T1000 (cell line): ENCODE measurements around the gene CFAP299.
"Not testable (repeated sequence)": the region's sequence is repeated elsewhere in the genome, so short reads cannot be mapped to it uniquely, and the experiment has no call there.

ENCODE experiments used
- DNase-seq: peaks from one replicate; lab custom pipeline; 2025; ENCODE audit warnings: mixed read lengths; lab: John Stamatoyannopoulos, UW

The CFAP299 gene

GRCh38 chr4:80335554-80336358 is at the start of gene CFAP299:
Gene CFAP299, plus strand, starts transcription at chr4:80335730.
- peak; percentile 78 for DNase-seq

- DNase-seq = no peak
Measured at GRCh38 chr4:80286451-80286850, 49.1 kb upstream of the CFAP299 start.

GRCh38 chr4:80290665-80291064 is 44.9 kb upstream of the CFAP299 start:
- DNase-seq = not testable (repeated sequence)

GRCh38 chr4:80294206-80294605 is 41.3 kb upstream of the CFAP299 start:
- DNase-seq = no peak

DNA sequence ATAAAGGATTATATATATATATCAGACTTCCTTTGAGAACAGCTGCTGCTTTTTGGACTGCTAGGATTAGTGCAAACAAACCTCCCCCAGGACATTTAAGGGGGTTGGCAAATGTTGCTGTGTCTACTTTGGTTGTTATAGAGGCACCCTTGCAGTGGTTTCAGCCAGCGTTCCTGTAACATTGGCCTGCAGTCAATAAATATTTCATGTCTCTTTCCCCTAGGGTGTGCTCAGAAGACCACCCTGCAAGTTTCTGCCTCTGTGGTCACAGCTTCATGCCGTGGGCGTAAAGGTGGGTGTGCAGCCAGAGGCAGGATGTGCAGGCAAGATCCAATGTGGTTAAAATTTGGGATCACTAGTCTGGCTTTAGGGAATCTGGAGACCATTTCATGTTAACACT is 40.2 kb upstream of the CFAP299 start:
- DNase-seq = no peak

DNA sequence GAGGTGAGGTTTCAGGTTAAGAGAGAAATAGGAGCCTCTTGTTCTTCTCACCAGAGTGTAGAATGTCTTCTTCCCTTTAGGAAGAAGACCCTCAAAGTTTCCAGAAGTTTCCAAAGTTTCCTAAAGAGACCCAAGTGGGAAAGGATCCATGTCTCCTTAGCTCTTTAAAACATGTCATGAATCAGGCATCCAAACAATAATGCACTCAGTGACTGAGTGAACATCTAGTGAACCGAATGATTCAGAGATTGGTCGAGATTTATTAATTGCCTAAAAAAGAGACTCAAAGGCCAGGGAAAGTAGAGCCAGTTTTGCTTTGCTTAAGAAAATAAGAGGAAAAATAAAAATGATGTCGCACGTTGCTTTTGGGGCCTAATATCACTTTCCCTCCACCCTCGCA is 39.7 kb upstream of the CFAP299 start:
- no peak for DNase-seq

DNA sequence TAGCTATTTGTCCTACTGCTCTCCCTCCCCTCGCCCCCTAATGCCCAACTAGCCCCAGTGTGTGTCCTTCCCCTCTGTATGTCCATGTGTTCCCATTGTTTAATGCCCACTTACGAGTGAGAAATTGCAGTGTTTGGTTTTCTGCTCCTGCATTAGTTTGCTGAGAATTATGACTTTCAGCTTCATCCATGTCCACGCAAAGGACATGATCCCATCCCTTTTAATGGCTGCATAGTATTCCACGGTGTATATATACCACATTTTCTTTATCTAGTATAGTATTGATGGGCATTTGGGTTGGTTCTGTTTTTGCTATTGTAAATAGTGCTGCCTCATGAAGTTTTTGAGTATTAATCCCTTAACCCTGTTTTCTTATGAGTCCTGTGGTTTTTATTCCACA is 33.6 kb upstream of the CFAP299 start:
- DNase-seq = no peak

GRCh38 chr4:80302616-80303223 is 32.8 kb upstream of the CFAP299 start:
- DNase-seq = no peak

DNA sequence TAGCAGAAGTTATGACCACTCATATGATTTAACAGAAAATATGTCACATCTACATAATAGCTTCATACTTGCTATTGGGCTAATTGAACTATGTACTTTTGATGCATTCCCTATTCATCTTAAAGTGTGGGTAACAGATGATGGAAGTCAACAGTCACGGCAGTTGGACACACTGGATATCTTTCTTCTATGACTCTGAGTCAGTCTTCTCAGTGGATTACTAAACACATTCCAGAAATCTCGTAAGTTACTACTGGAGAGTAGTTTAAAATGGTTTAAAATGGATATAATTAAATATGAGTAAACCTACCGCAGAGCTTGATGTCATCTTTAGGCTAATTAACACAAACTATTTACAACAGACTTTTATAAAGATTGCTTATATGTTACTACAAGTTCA is 30.1 kb upstream of the CFAP299 start:
- no peak for DNase-seq

GRCh38 chr4:80306260-80306659 is 29.3 kb upstream of the CFAP299 start:
- DNase-seq = no peak

GRCh38 chr4:80307183-80307735 is 28.3 kb upstream of the CFAP299 start:
- DNase-seq = no peak

DNA sequence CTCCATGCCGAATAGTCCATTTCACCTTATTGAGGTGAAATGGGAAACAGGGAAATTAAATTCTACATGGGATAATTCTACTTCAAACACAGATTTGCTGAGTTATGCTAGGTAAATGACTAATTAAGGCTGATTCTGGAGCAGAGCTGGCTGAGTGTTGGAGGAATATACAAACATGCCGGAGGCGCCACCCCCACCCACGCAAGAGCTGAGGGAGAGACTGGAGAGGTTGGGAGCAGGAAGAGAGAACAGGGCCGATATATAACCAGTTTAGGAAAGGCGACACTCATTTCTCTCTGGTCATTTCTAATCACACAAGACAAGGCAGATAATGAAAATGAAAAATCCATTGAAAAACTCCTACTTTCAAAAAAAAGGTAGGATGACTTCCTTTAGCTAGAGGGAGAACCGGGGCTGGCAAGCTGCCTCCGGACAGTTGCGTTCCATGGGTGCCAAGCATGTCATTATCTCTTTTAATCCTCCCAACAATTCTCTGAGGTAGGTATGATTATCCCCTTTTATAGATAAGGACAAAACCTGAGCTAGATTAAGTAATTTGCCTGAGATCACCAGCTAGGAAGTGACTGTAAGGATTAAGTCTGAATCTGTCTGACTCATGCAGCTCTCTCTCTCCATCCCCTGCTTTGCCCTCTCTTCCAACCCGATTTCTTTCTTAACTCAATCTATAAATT is 27.6 kb upstream of the CFAP299 start:
- no peak for DNase-seq

DNA sequence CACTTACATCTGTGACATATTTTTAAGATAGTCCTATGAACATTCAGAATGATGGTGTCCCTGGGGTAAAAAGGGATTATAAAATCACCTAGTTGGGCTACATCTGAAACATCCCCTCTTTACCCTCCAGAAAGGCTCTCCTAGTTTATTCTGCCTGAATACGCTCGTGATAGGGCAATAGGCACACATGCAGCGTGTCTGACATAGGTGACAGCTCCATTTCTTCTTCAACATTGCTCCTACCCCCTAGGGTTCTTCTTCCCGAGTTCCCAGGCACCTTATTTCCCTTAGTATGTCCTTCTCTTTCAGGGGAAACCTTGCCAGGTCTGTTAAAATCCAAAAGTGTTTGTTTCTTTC is 27.1 kb upstream of the CFAP299 start:
- DNase-seq = no peak

DNA sequence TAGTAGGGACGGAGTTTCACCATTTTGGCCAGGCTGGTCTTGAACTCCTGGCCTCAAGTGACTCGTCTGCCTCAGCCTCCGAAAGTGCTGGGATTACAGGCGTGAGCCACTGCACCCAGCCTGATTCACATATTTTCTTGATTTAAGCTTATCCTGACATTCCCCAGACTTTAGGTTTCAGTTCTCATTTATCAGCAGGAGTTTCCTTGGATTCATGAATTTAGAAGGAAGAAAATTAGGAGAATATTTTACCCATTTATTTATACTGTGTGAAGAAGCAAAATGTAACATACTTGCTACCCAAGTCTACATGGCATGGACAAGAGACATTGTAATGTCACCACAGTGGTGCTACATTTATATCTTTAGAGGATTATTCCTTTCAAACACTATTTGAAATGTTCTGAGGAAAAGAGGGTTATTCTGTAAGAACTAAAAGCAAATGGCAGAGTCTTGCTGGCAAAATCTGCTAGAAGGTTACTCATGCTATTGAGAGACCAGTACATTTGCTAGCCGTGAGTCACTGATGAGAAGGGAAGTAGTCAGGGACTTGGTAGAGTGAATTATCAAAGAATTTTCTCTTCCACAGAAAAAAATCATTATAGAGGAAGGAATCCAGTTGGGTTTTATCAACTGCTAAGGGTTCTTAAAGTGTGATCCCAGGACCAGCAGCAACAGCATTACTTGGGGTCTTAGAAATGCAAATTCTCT is 26.1 kb upstream of the CFAP299 start:
- DNase-seq = no peak

DNA sequence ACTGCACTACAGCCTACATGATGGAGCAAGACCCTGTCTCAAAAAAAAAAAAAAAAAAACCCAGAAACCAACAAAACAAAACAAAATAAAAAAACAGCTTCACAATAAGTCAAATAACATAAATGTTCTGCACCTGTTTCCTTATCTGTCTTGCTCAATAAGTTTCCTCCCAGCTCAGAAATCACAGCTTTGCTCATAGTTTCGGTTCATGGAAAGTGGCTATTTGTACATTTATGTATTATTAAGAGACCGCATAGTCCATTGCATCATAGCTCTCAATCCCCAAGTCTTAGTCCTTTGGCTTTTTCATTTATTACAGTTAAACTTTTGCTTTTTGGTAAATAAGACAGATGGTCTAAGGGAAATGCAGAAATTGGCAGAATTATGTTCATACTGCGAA is 24.4 kb upstream of the CFAP299 start:
- no peak for DNase-seq

DNA sequence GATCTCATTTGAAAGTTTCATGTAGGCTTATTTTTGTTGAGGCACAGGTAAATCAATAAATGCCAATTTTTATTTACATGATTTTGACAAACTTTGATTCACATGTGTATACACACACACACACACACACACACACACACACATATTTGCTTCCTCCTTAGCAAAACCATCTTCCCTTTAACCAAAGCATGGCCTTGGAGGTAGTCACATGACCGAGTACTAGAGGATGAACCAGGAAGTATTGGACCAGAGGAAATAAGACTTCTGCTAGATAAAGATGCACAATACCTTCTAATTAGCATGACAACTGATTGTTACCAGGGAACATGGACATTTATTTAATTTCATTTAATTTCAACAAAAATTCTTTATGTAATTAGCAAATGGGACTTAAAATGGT is 23.4 kb upstream of the CFAP299 start:
- no peak for DNase-seq

DNA sequence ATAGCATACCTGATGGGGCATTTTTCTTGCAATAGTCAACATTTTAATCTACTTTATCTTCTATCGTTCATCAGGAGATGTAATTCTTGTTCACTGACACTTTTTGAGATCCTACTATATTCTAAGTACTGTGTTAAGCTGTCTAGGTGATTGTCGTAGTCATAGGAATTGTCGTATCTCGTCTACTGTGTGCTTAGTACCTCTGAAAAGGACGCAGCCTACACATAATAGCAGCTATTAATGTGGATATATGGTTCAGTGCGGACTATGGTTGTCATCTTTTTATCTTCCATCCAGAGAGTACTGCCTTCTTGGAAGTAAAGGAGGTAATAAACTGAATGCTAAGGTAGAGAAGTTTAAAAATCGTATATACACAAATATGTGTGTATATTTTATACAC is 21.9 kb upstream of the CFAP299 start:
- no peak for DNase-seq

DNA sequence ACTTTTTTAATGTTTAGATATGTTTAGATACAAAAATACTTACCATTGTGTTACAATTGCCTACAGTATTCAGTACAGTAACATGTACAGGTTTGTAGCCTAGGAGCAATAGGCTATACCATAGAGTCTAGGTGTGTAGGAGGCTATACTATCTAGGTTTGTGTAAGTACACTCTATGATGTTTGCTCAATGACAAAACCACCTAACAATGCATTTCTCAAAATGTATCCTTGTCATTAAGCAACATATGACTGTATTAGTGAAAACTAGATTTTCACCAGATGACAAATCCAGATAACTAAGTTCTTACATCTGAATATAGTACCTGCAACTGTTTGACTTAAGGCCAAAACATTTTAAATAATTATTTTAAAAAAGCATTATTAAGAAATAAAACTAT is 19.7 kb upstream of the CFAP299 start:
- not testable (repeated sequence) for DNase-seq

- DNase-seq = no peak
Measured at GRCh38 chr4:80321341-80321740, 14.2 kb upstream of the CFAP299 start.

DNA sequence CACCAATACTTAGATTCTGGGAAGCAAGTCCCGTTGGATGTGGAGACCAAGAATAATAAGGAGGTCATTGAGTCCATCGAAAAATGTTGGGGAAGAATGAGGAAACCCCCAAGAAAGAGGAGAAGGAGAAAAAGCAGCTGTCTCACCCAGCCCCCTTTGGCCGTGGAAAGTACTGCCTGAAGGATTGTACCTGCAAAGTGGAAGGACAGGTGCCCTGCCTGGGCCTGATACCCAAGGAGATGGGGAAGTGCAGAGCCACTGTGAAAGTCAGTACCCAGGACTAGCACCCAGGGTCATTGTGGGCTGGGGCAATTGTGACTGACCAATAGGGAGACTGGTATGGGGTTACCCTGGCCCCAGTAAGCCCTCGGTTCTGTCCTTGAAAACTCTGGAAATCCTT is 13.8 kb upstream of the CFAP299 start:
- DNase-seq = no peak

GRCh38 chr4:80322716-80323115 is 12.8 kb upstream of the CFAP299 start:
- no peak for DNase-seq

GRCh38 chr4:80324171-80324570 is 11.4 kb upstream of the CFAP299 start:
- DNase-seq = no peak
